NCI-H510A (cell line): ENCODE results near the gene DCLK2.

ENCODE experiments used
- DNase-seq: peaks from one replicate; lab custom pipeline; 2025; lab: John Stamatoyannopoulos, UW

DCLK2 gene

DNA sequence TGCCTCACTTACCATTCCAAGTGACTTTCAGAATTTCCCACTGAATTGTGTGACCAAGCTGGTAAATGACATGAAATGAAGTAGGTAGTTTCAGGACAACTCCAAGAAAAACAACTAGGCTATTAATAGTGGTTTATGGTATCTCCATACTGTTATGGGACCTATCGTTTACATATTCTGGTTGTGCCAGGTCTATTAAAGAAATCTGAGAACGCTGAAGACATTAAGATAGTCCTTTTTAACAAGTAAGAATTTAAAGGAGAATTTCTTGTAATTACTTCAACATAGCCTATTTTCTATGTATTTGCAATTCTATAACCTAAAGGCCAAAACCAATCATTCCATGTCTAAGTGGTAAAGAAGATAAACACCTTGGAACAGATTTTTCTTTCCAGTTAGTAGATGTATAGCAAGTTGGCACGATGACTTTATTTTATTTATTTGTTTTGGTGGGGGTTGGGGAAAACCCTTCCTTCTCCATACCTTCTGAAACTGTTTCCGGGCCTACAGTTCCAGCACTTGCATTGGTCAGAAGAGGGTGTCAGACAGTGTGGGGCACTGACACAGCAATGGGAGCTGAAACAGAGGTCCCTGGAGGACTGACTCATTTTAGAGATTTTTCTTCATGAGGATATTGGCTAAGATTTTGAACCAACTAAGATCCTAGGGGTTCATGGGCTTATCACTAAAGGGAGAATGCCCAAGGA is 7.6 kb upstream of the DCLK2 start:
- no peak for DNase-seq

DNA sequence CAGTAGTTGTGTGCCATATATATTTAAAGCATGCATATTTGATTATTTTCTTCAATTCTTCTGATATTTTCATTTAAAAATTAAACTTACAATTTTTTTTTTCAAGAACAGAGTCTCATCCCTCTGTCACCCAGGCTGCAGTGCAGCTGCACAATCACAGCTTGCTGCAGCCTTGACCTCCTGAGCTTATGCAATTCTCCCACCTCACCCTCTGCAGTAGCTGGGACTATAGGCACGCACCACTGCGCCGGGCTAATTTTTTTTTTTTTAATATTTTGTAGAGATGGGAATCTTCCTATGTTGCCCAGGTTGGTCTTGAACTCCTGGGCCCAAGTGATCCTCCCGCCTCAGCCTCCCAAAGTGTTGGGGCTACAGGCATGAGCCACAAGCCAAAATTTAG is 5.8 kb upstream of the DCLK2 start:
- DNase-seq: no peak

- DNase-seq: no peak
Measured at GRCh38 chr4:150072906-150073714, 5.1 kb upstream of the DCLK2 start.

- DNase-seq: no peak
Measured at GRCh38 chr4:150074064-150074463, 4.2 kb upstream of the DCLK2 start.

DNA sequence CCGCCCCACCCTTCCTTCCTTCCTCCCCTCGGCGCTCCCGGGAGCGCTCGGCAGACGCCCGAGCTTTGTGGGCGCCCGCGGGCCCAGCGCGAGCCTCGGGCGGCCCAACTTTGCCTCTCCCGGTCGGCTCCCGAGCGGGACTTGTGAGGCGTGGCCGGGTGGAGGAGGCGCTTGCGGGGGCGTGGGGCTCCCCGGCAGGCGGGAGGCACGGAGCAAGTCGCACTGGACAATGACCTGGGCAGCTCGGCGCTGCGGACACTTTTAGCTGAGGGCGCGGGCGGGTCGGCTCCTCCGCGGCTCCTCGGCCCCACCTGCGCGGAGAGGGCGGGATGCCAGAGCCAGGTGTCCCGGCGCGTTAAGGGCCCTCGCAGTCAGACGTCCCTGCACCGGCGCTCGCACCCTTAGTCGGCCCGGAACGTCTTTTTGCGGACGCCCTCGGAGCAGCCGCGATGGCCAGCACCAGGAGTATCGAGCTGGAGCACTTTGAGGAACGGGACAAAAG is 385 bp downstream of the DCLK2 start:
- peak; percentile 19 for DNase-seq

- DNase-seq: peak; percentile 62
Measured at GRCh38 chr4:150079081-150079581, 886 bp downstream of the DCLK2 start.

DNA sequence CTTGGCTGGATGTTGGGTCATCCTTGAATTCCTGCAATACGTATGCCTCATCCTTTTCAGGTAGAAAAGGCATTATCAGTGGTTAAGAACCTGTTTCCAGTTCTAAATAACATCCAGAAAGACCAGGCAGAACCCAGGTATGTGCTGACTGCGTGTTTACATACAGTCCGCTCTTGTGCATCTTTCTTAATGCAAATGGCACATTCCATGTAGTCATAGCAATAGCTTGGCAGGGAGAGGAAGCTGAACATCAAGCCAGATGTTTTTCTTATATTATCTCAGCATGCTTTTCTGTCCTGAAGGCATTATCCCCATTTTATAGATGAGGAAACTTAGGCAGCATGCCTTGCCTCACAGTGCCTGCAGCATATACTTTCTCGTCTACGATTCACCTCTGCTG is 2.1 kb downstream of the DCLK2 start:
- DNase-seq: no peak

- no peak for DNase-seq
Measured at GRCh38 chr4:150080875-150081274, 2.6 kb downstream of the DCLK2 start.

- DNase-seq: no peak
Measured at GRCh38 chr4:150082241-150082640, 4.0 kb downstream of the DCLK2 start.

GRCh38 chr4:150087006-150087405 is 8.8 kb downstream of the DCLK2 start:
- no peak for DNase-seq

DNA sequence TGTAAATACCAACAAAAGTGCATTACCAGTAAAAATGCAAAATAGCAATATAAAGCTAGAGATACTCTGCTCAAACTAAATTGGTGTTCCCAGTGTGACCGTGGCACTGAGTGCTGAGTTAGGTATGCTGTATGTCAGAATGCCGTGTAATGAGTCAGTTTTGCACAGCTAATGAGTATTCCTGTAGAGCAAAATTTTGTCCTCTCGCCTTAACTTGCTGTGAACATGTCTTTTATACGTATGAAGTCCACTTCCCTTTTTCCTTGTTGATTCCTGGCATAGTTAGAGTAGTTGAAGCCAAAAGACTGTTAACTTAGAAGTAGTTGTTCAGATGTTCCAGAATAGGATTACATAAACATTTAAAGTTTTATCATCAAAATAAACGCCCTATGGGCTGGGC is 11.5 kb downstream of the DCLK2 start:
- no peak for DNase-seq

- DNase-seq: no peak
Measured at GRCh38 chr4:150090836-150091235, 12.6 kb downstream of the DCLK2 start.

DNA sequence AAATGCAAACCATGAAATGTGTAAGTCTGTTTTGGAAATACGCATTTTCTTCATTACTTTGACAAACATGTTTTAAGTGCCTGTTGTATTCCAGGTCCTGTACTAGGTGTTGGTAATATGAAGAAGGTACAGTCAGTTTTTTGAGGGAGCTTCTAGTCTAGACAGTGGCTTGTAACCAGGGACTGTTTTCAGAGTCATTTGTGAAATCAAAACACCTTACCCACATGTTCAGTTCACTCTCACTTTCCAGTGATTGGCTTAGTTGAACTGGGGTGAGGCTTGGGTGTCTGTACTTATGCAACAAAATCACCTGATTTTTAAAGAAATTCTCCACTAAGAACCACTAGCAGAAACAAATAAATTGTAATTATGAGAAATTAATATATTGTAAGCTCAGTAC is 16.4 kb downstream of the DCLK2 start:
- DNase-seq: no peak

GRCh38 chr4:150096625-150097024 is 18.4 kb downstream of the DCLK2 start:
- DNase-seq: no peak

DNA sequence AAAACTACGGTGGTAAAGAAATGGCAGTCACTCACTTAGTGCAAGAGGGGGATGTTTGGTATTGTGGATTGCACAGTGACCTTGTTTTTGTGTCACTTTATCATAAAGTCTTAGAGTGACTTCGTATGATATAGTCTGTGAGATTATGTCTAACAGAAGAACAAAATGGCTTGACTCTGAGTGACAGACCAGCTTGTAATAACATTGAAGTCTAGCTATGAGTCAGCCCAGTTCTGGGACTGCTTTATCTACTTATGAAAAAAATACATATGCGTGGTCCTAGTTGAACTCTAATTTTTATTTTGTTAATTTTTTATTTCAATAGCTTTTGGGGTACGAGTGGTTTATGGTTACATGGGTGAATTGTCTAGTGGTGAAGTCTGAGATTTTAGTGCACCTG is 20.0 kb downstream of the DCLK2 start:
- no peak for DNase-seq

DNA sequence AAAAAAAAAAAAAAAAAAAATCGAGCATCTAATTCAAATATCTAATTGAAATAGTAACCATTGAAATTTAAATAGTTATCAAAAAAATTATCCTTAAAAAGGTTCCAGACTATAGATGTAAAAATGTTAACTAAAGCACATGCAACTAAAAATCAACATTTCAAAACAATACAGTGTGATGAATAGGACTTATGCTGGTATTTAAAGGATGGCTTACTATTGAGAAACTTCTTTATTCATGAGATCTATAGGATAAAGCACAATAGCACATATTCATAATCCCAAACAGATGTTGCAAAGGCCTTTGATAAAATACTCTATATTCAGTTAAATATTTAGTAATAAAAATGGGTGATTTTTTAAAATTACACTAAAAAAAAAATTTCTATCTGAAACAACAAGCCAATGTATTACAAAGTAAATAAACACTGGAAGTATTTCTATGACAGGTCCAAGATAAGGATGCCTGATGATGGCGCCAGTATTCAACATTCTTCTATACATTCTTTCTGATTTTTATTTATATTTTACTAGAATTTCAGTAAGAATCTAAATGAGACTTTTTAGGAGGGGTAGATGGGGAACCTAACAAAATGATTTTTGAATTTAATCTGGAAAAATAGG is 26.3 kb downstream of the DCLK2 start:
- DNase-seq: no peak

DNA sequence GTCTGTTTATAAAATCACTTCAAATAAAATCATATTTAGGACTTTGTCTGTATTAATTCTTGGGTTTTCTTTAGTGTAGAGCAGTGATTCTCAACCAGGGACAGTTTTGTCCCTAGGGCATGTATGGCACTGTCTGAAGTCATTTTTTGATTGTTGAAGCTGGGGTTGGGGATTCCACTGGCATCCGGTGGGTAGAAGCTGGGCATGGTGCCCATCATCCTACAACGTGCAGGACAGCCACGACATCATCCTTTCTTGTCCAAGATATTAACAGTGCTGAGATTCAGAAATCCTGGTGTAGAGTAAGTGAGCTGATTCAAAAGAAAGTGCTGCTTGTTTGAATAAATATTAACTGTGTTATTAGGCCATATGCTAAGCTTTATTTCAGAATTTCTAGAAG is 28.6 kb downstream of the DCLK2 start:
- no peak for DNase-seq

DNA sequence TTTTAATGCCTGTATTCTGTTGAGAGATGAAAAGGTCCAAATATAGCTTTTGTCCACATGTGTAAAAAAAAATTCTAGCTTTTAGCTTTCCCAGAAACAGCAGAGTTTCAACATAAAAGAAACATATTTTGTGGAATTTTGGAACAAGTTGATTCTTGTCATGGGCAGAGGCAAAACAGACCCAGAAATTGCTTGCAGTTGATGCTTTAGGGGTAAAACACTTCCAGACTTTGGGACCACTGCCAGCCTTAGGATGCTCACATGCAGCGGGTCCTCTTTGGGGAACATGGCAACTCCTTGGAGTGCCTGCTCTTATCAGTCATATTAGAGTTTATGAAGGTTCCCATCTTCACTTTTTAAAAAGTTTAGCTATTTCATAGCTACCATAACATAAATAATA is 30.4 kb downstream of the DCLK2 start:
- DNase-seq: no peak

DNA sequence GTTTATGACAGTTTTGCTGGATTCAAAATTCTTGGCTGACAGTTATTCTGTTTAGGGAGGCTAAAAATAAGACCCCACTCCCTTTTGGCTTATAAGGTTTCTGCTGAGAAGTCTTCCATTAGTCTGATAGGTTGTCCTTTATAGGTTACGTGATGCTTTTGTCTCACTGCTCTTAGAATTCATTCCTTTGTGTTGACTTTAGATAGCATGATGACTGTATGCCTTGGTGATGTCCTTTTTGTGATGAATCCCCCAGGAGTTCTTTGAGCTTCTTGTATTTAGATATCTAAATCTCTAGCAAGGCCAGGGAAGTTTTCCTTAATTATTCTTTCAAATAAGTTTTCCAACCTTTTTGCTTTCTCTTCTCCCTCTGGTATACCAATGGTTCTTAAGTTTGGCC is 36.4 kb downstream of the DCLK2 start:
- no peak for DNase-seq

DNA sequence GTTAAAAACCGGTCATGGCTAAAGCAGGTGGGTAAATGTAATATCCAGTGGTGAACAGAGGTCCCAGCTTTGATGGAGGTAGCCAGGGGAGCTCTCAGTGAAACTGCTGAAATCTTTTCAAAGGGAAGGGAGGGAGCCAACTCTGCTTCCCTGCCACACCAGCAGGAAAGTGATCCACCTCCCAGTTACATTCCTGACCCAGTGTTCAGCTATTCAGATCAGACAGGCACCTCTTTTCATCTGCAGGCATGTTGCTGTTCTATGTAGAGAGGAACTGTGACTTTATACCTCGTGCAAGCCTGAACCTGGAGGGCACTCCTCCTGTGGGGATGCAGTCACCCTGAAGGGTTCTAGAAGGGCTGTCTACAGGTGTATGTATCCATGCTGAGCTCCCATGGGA is 37.6 kb downstream of the DCLK2 start:
- no peak for DNase-seq

GRCh38 chr4:150116506-150116905 is 38.3 kb downstream of the DCLK2 start:
- no peak for DNase-seq

DNA sequence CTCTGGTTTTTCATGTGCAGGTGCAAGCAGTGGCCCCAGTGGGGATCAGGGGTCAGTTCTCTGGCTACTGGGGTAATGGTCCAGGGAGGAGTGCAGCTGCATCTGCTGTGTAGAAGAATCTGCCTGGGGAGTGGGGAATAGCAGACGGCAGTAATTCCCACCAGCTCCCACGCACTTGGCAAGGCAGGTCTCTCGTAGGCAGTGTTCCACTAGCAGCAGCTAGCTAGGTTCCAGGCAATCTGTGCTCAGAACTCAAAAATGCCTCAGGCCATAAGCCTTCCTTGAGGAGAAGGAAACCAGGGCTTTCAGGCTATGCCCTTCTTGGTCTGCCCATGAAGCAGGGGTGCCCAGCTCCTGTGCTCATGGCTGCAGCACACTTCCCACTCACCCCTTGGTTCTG is 38.8 kb downstream of the DCLK2 start:
- DNase-seq: no peak

DNA sequence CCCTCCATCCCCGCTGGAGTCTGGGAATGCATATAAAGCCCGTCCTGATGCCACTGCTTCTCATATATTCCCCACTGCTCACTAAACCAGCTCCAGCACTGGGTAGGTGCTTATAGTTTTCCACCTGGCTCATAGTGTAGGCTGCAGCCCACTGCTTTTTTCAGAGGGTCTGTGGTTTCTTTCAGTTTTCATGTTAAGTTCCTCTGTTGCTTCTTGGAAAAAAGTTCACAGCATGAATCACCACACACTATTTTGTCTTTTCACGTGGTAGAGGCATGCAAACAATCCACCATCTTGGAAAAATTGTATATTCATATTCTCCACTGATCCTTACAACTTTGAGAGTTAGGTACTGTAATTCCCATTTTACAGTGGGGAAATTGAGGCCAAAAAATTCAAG is 39.4 kb downstream of the DCLK2 start:
- no peak for DNase-seq
